K562 (cell line): Measurements from ENCODE around the gene RASAL1. TPM values are rescaled to one million over a fixed set of nuclear protein-coding genes. Genes with fewer than 3 reads are reported as not detected.

ENCODE experiments used
- ATAC-seq: fragments of 200-7000 bp; cut with Tn5 transposase; 3 replicates; pipeline ENCODE4 v1.9.1; 2020; ENCODE audit warnings: moderate library complexity
- BruUV-seq: library from RNA; stranded (reverse); fragments of 400-500 nt; replicated peaks from 2 replicates; lab custom pipeline; 2021; lab: Mats Ljungman, UMichigan
- CTCF ChIA-PET: fragments of 300-600 bp; formaldehyde crosslinking; extraction: SDS; loops from one replicate; lab custom pipeline; 2021; ENCODE audit warnings: low intra/inter-chr PET ratio; lab: Yijun Ruan, JAX
- POLR2A ChIA-PET: fragments of 300-600, 350-650 bp; sonication (Branson Sonifier 250); formaldehyde crosslinking; extraction: SDS; loops from one replicate; lab custom pipeline; 2021; ENCODE audit warnings: antibody characterized with exemption, inconsistent platforms; lab: Yijun Ruan, JAX
- DNase-seq, 4 experiments: peaks; one replicate each; pipeline versions ENCODE4 v3.0.0 to v3.0.0-alpha.2; 2011 to 2018; ENCODE audit warnings: low spot score in 3 of 4, mixed read lengths in 3 of 4; ENCODE audit errors: extremely low read depth in 1 of 4
- FAIRE-seq: peaks from 2 replicates; lab custom pipeline; 2011; peaks lifted over from hg19 to GRCh38; lab: Jason Lieb, UNC
- H2AFZ ChIP-seq: 2 replicates; pipeline ENCODE4 v1.6.0; 2011; ENCODE audit warnings: low read depth, low read length, control low read depth, inconsistent platforms
- H3K27ac ChIP-seq: fragments of 200-600 bp; 3 replicates; pipeline ENCODE4 v1.8.0; 2011; ENCODE audit warnings: low read depth, mild to moderate bottlenecking, control low read depth, inconsistent platforms, low read length, moderate library complexity, mixed read lengths; ENCODE audit errors: extremely low read depth
- H3K27me3 ChIP-seq, 2 experiments: fragments of 300-600 bp in 1 of 2; 2 replicates in 1 of 2; 3 replicates in 1 of 2; pipeline versions ENCODE4 v1.6.0 to v1.8.0; 2011; ENCODE audit warnings: inconsistent platforms in 2 of 2, low read length in 2 of 2, mild to moderate bottlenecking in 1 of 2, mixed read lengths in 1 of 2, moderate library complexity in 1 of 2; ENCODE audit not compliant: control insufficient read depth in 2 of 2, insufficient read depth in 2 of 2
- H3K36me3 ChIP-seq: fragments of 300-600 bp; 3 replicates; pipeline ENCODE4 v1.8.0; 2011; ENCODE audit warnings: mild to moderate bottlenecking, low read length, inconsistent platforms; ENCODE audit not compliant: control insufficient read depth, insufficient read depth
- H3K4me1 ChIP-seq, 2 experiments: fragments of 200-600 bp in 1 of 2; replicated peaks in 1 of 2; 2 replicates in 1 of 2; 3 replicates in 1 of 2; pipeline versions ENCODE4 v1.5.1 to v1.8.0; 2011; ENCODE audit warnings: inconsistent platforms in 2 of 2, low read length in 2 of 2, mild to moderate bottlenecking in 1 of 2, mixed read lengths in 1 of 2, moderate library complexity in 1 of 2; ENCODE audit not compliant: control insufficient read depth in 2 of 2, insufficient read depth in 2 of 2
- H3K4me2 ChIP-seq: 2 replicates; pipeline ENCODE4 v1.6.1; 2011; ENCODE audit warnings: low read length, control low read depth, inconsistent platforms, mixed read lengths; ENCODE audit not compliant: insufficient read depth
- H3K4me3 ChIP-seq: fragments of 200-600 bp; sonication (generic), shearing (Covaris generic); 2 replicates; pipeline ENCODE4 v1.5.1; 2016; ENCODE audit warnings: control low read depth, inconsistent platforms
- H3K79me2 ChIP-seq: fragments of 200-600 bp; 3 replicates; pipeline ENCODE4 v1.8.0; 2011; ENCODE audit warnings: low read length, inconsistent platforms; ENCODE audit not compliant: control insufficient read depth, insufficient read depth
- H3K9ac ChIP-seq, 2 experiments: 2 replicates each; pipeline versions ENCODE4 v1.6.0 to v1.6.1; 2011; ENCODE audit warnings: low read depth in 2 of 2, low read length in 2 of 2, control low read depth in 1 of 2, inconsistent platforms in 1 of 2, mild to moderate bottlenecking in 1 of 2, mixed read lengths in 1 of 2; ENCODE audit not compliant: insufficient read depth in 1 of 2
- H3K9me1 ChIP-seq: one replicate; pipeline ENCODE4 v1.6.0; 2011; ENCODE audit warnings: inconsistent platforms, mild to moderate bottlenecking, low read length, moderate library complexity; ENCODE audit not compliant: control insufficient read depth, insufficient read depth
- H3K9me3 ChIP-seq: replicated peaks from 2 replicates; pipeline ENCODE4 v1.5.1; 2011; ENCODE audit warnings: low read depth, low read length, inconsistent platforms; ENCODE audit not compliant: control insufficient read depth, insufficient read depth
- H4K20me1 ChIP-seq: replicated peaks from 2 replicates; pipeline ENCODE4 v1.6.1; 2011; ENCODE audit warnings: low read length, inconsistent platforms, mixed read lengths; ENCODE audit not compliant: control insufficient read depth, insufficient read depth
- ETV5 ChIP-seq: sonication (generic); formaldehyde crosslinking; IDR thresholded peaks from 2 replicates; pipeline ENCODE4 v1.4.0; 2020; ENCODE audit warnings: low read depth, mild to moderate bottlenecking, missing genetic modification reagents
- ZFP30 ChIP-seq: fragments of 250-450 bp; sonication (Bioruptor Pico); IDR thresholded peaks from 2 replicates; pipeline ENCODE4 v1.8.0; 2022; ENCODE audit warnings: moderate library complexity, mild to moderate bottlenecking, inconsistent platforms, borderline replicate concordance
- WGBS: fragments of 100-300 bp; shearing (Covaris generic); methylation state at CpG from one replicate; pipeline ENCODE4 v1.1.6; 2016; ENCODE audit warnings: low coverage, mixed read lengths; ENCODE audit not compliant: insufficient coverage; ENCODE audit errors: missing lambda C conversion rate; 5-methylcytosine and 5-hydroxymethylcytosine counted together
- in situ Hi-C: fragments of 300-500 bp; cut with MboI; formaldehyde crosslinking; loops from 4 replicates; pipeline ENCODE4 v1.15.0; 2018; ENCODE audit warnings: inconsistent platforms, mixed read lengths
- intact Hi-C: fragments of 100-400 bp; cut with micrococcal nuclease; formaldehyde crosslinking; loops from 2 replicates; pipeline ENCODE4 v1.14.2; 2022
- polyA plus RNA-seq, 8 experiments: library from polyadenylated mRNA; depleted of rRNA in 4 of 8; stranded (reverse) in 5 of 8; unstranded in 3 of 8; fragments of >200 nt; fragmentation: Nextera tagmentation in 2 of 8; fragmentation: Illumina TruSeq in 1 of 8; extraction: Ambion mirVana in 2 of 8; extraction: Trizol in 1 of 8; gene quantifications; 2 replicates each; pipeline versions ENCODE4 v1.2.1 to v1.2.3, GENCODE V29; 2011 to 2014; ENCODE audit warnings: inconsistent platforms in 1 of 8, missing spikeins in 1 of 8
- total RNA-seq, 7 experiments: library from RNA; depleted of rRNA in 6 of 7; stranded (reverse); fragments of >200 nt in 6 of 7; fragmentation: Illumina TruSeq in 2 of 7; extraction: Trizol in 2 of 7; gene quantifications; 2 replicates each; pipeline versions ENCODE4 v1.2.1 to v1.2.3, GENCODE V29; 2011 to 2021; ENCODE audit warnings: low replicate concordance in 1 of 7
- TF ChIP-seq, protein P1 (sequence below): sonication (generic); formaldehyde crosslinking; IDR thresholded peaks from 2 replicates; pipeline ENCODE4 v1.8.0; 2022; ENCODE audit warnings: missing genetic modification reagents, mild to moderate bottlenecking, borderline replicate concordance
- TF ChIP-seq, protein P2 (sequence below): fragments of 200-800 bp; sonication (Bioruptor generic); IDR thresholded peaks from 2 replicates; pipeline ENCODE4 v1.6.1; 2017; ENCODE audit warnings: missing genetic modification characterization, missing compliant biosample characterization
- TF ChIP-seq, protein P3 (sequence below): sonication (generic); formaldehyde crosslinking; IDR thresholded peaks from 2 replicates; pipeline ENCODE4 v1.9.0; 2022; ENCODE audit warnings: mild to moderate bottlenecking, missing genetic modification reagents

The RASAL1 gene
- total and polyA plus RNA-seq, 9 of the 15 experiments (the other 6 are each of a cell fraction or from before 2014, with no cell fraction given) = 0.06 to 0.16 (median 0.14) TPM; not detected in 6

DNA sequence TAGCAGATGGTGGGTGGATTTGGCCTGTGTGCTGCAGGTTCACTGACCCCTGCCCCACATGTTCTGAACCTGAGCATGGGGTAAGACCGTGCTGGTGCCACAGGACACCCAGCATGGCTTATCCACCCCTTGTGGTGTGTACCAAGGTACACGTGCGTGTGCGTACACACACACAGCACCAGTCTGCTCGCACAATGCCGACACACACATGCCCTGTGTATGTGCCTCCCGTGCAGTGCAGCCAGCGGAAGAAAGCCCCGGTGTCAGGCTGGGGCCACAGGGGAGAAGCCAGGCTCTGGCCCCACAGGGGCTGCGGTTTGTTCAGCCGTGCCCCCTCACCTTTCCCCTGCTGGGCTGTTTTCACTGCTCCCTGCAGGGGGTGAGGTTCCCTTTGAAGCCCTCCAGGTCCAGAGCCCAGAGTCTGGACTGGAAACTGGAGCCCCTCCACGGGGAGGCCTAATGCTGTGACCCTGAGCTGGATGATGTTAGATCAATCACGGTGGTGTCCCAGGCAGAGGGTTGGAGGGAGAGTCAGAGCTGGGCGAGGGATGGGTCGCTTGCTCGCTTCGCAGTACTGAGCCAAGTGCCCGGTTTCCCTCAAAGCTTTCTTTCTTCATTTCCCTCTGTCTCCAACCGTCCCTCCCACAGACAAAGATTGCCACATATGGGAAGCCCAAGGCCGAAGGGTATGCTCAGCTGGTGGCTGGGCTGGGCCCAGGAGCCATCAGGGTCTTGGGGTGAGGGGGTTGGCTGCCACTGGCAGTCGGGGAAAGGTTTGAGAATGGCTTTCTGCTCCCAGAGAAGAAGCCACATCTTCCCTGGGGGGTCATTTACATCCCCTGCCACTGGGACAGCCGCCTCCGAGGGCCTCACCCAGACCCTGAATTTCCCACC lies 72.8 kb downstream of the RASAL1 start:
- H3K27ac ChIP-seq = no peak overlapping the region
- H3K9ac ChIP-seq = no peak overlapping the region
- H2AFZ ChIP-seq = no peak overlapping the region
- no peaks in the 10 kb centered on the region for H3K9me3 ChIP-seq
- TF ChIP-seq ETV5 (no peak), ZFP30 (CRISPR knock-in tag) (no peak)
- TF ChIP-seq, protein P1, sequence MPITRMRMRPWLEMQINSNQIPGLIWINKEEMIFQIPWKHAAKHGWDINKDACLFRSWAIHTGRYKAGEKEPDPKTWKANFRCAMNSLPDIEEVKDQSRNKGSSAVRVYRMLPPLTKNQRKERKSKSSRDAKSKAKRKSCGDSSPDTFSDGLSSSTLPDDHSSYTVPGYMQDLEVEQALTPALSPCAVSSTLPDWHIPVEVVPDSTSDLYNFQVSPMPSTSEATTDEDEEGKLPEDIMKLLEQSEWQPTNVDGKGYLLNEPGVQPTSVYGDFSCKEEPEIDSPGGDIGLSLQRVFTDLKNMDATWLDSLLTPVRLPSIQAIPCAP = no peak
- TF ChIP-seq, protein P2, sequence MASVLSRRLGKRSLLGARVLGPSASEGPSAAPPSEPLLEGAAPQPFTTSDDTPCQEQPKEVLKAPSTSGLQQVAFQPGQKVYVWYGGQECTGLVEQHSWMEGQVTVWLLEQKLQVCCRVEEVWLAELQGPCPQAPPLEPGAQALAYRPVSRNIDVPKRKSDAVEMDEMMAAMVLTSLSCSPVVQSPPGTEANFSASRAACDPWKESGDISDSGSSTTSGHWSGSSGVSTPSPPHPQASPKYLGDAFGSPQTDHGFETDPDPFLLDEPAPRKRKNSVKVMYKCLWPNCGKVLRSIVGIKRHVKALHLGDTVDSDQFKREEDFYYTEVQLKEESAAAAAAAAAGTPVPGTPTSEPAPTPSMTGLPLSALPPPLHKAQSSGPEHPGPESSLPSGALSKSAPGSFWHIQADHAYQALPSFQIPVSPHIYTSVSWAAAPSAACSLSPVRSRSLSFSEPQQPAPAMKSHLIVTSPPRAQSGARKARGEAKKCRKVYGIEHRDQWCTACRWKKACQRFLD (CRISPR knock-in tag) = no peak
- TF ChIP-seq, protein P3, sequence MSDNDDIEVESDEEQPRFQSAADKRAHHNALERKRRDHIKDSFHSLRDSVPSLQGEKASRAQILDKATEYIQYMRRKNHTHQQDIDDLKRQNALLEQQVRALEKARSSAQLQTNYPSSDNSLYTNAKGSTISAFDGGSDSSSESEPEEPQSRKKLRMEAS (CRISPR knock-in tag) = 0 out of 2 replicates have a peak, but pooled peaks have one; percentile 16
- TF ChIP-seq, all 486 proteins: peak for 1
- BruUV-seq = no TSS peak
- 3% methylated on average over 22 of the region's 23 CpGs for WGBS
- intact Hi-C loops (no loop called here), in situ Hi-C loops (no loop called here)
- ATAC-seq (no peak; the same call in 2 of the 3 replicates), FAIRE-seq (no peak), DNase-seq (no peak)
- H3K4me2 ChIP-seq = no peak overlapping the region
- ChIA-PET CTCF (no interaction called here), POLR2A (interaction anchor here (0.6 to 0.9 kb wide), 3 partner anchors 11 to 114 kb away, joined by 3 read pairs; partner anchors contain the start of gene OAS2)
- H3K27me3 ChIP-seq = peaks cover 3 to 43% of the 10 kb centered on the region in 2 experiments; a peak in 3 of 5 replicates
- H4K20me1 ChIP-seq = peaks cover 11% of the 10 kb centered on the region
- H3K9me1 ChIP-seq = no peaks in the 10 kb centered on the region
- H3K36me3 ChIP-seq = no peaks in the 10 kb centered on the region
- H3K4me1 ChIP-seq = peaks cover 0 to 5% of the 10 kb centered on the region in 2 experiments; a peak in 1 of 5 replicates
- no peak overlapping the region for H3K4me3 ChIP-seq
- H3K79me2 ChIP-seq = no peaks in the 10 kb centered on the region
